C4-2B (cell line): ENCODE measurements around the gene ITGB5.

Experiments used
- CTCF ChIP-seq: fragments of 450-650 bp; conservative IDR thresholded peaks from 2 replicates; pipeline ENCODE4 v1.5.1; 2017; ENCODE audit warnings: mild to moderate bottlenecking
- ZFX ChIP-seq: fragments of 450-650 bp; IDR thresholded peaks from 2 replicates; pipeline ENCODE4 v1.6.1; 2017

GRCh38 chr3:124766113-124767095 lies 120.8 kb downstream of the ITGB5 start:
- TF ChIP-seq CTCF (no peak), ZFX (no peak)
